ENCODE data around the gene MACROH2A1. TPM values are rescaled to one million over a fixed set of nuclear protein-coding genes. Genes with fewer than 3 reads are reported as not detected.

MACROH2A1 gene
- total and polyA plus RNA-seq, 9 of the 15 experiments (the other 6 are each of a cell fraction or from before 2014, with no cell fraction given), result 44.9 to 289 (median 193) TPM

GRCh38 chr5:135398855-135399793, at the start of gene MACROH2A1 (continued):
- TF ChIP-seq YY1 (IDR thresholded peaks at IDR 0.05; ENCODE audit: borderline replicate concordance in 1 of 3, control insufficient read depth in 1 of 3, extremely low read depth in 1 of 3, insufficient read depth in 3 of 3, insufficient read length in 1 of 3, insufficient replicate concordance in 2 of 3, low read depth in 1 of 3, low read length in 2 of 3) (peak in 2 of 3 experiments; percentile 54 to 77), TRIM24 (IDR thresholded peaks at IDR 0.05) (no peak), SOX6 (IDR thresholded peaks at IDR 0.05) (peak; percentile 65), ZBTB12 (CRISPR knock-in tag; IDR thresholded peaks at IDR 0.05) (peak; percentile 72), ZNF280B (CRISPR knock-in tag; IDR thresholded peaks at IDR 0.05) (no peak), ZBTB1 (CRISPR knock-in tag; IDR thresholded peaks at IDR 0.05; ENCODE audit: borderline replicate concordance, low read depth) (peak; percentile 79), PCBP2 (IDR thresholded peaks at IDR 0.05; ENCODE audit: low read depth, low read length, poor library complexity, severe bottlenecking) (no peak), TRIM28 (IDR thresholded peaks at IDR 0.05) (no peak), NEUROD1 (IDR thresholded peaks at IDR 0.05; ENCODE audit: borderline replicate concordance, low read depth, low read length, partially characterized antibody) (no peak), CBFA2T2 (conservative IDR thresholded peaks at IDR 0.05) (no peak), NFRKB (IDR thresholded peaks at IDR 0.05; ENCODE audit: low read depth) (peak; percentile 56; the same call in 1 of the 2 replicates), MED1 (CRISPR knock-in tag; IDR thresholded peaks at IDR 0.05; ENCODE audit: borderline replicate concordance) (no peak), NUFIP1 (IDR thresholded peaks at IDR 0.05; ENCODE audit: partially characterized antibody) (no peak), CTBP1 (IDR thresholded peaks at IDR 0.05; ENCODE audit: borderline replicate concordance) (peak; percentile 95), BHLHE40 (IDR thresholded peaks at IDR 0.05; ENCODE audit: low read length) (peak; percentile 87), EP300 (IDR thresholded peaks at IDR 0.05; ENCODE audit: low read length) (no peak), POLR2B (IDR thresholded peaks at IDR 0.05; ENCODE audit: low read depth, partially characterized antibody) (peak; percentile 33), ATF1 (CRISPR knock-in tag; IDR thresholded peaks at IDR 0.05) (no peak), ATF1 (tag; IDR thresholded peaks at IDR 0.05) (peak; percentile 86), ZNF12 (CRISPR knock-in tag; IDR thresholded peaks at IDR 0.05) (no peak), BCOR (IDR thresholded peaks at IDR 0.05) (no peak), ARID1B (IDR thresholded peaks at IDR 0.05) (no peak), DIDO1 (tag; IDR thresholded peaks at IDR 0.05; ENCODE audit: low read depth) (no peak), C11orf30 (IDR thresholded peaks at IDR 0.05; ENCODE audit: low read depth) (no peak), DMBX1 (CRISPR knock-in tag; IDR thresholded peaks at IDR 0.05; ENCODE audit: borderline replicate concordance) (peak; percentile 64; the same call in 1 of the 2 replicates), DACH1 (IDR thresholded peaks at IDR 0.05; ENCODE audit: partially characterized antibody) (no peak), RBFOX2 (IDR thresholded peaks at IDR 0.05; ENCODE audit: low read depth, low read length) (peak; percentile 95)

Data from K562 (cell line).